ENCODE results near the gene CCDC74B. TPM values are rescaled to one million over a fixed set of nuclear protein-coding genes. Genes with fewer than 3 reads are reported as not detected.
"Not testable (repeated sequence)": the region's sequence is repeated elsewhere in the genome, so short reads cannot be mapped to it uniquely, and the experiment has no call there.

The CCDC74B gene
- 1 to 10 TPM in 2 of 7 donors, under 1 TPM in 3, not detected in 2; 0.27 to 2.5 (median 0.66) TPM for total RNA-seq
- polyA plus RNA-seq, result under 1 TPM; 0.38 to 0.61 (median 0.57) TPM
- long read RNA-seq, donor 1, partial matches to known transcripts, result 0 of 1 reads
- long read RNA-seq, donor 1, other reads (novel, unspliced or antisense), result 0 of 1 reads
- long read RNA-seq, donor 2, partial matches to known transcripts, result 0 of 1 reads
- long read RNA-seq, donor 2, other reads (novel, unspliced or antisense), result 0 of 1 reads

- H3K27ac ChIP-seq; H3K36me3 ChIP-seq; intact Hi-C loops (cut with DNase I; ENCODE audit: low total_unique reads); H3K9me3 ChIP-seq: not testable (repeated sequence)
- H3K4me1 ChIP-seq, result peaks cover 0 to 20% (median 8%) of the 10 kb centered on the region in 6 donors
- DNase-seq, result peak; percentile 87
- WGBS, 5 donors, result 12 to 34% (median 16%) methylated on average over 16 to 30 of the region's 30 CpGs
- H3K4me3 ChIP-seq, result peak within 1 kb of the TSS; percentile 7 to 63 (median 33)
- peaks cover 0 to 34% (median 0%) of the 10 kb centered on the region in 7 donors for H3K27me3 ChIP-seq (replicated peaks in 1 of 7)
Measured at GRCh38 chr2:130145006-130145414, at the start of gene CCDC74B. TSS of gene CCDC74B (minus strand) at chr2:130145112. CDS start at chr2:130144996, 116 bp downstream.

- intact Hi-C loops (cut with DNase I; ENCODE audit: low total_unique reads); H3K9me3 ChIP-seq; H3K27me3 ChIP-seq (replicated peaks in 1 of 7); H3K27ac ChIP-seq; H3K4me3 ChIP-seq; H3K4me1 ChIP-seq: not testable (repeated sequence)
- peaks cover 0 to 22% (median 7%) of the 10 kb centered on the region in 6 donors for H3K36me3 ChIP-seq
- 80 to 98% (median 89%) methylated on average over 7 to 22 of the region's 22 CpGs for WGBS, 5 donors
- DNase-seq, result peak; percentile 51
Measured at GRCh38 chr2:130193824-130194223, 48.9 kb upstream of the CCDC74B start.

- intact Hi-C loops (cut with DNase I; ENCODE audit: low total_unique reads); H3K4me3 ChIP-seq; H3K9me3 ChIP-seq; H3K27me3 ChIP-seq (replicated peaks in 1 of 7); H3K27ac ChIP-seq; H3K4me1 ChIP-seq: not testable (repeated sequence)
- WGBS, 5 donors, result 72 to 100% (median 74%) methylated on average over 1 to 3 of the region's 3 CpGs
- peaks cover 0 to 31% (median 7%) of the 10 kb centered on the region in 6 donors for H3K36me3 ChIP-seq
- peak; percentile 49 for DNase-seq
Measured at GRCh38 chr2:130192451-130192850, 47.5 kb upstream of the CCDC74B start.

GRCh38 chr2:130191319-130191718 lies 46.4 kb upstream of the CCDC74B start:
- H3K9me3 ChIP-seq; intact Hi-C loops (cut with DNase I; ENCODE audit: low total_unique reads); H3K4me3 ChIP-seq; H3K27ac ChIP-seq; H3K4me1 ChIP-seq; DNase-seq; H3K27me3 ChIP-seq (replicated peaks in 1 of 7): not testable (repeated sequence)
- peaks cover 0 to 34% (median 7%) of the 10 kb centered on the region in 6 donors for H3K36me3 ChIP-seq
- 88 to 95% (median 93%) methylated on average over 6 of the region's 6 CpGs for WGBS, 5 donors

GRCh38 chr2:130190237-130190636 lies 45.3 kb upstream of the CCDC74B start:
- intact Hi-C loops (cut with DNase I; ENCODE audit: low total_unique reads), result no loop called here
- 89 to 98% (median 92%) methylated on average over 3 to 15 of the region's 15 CpGs for WGBS, 5 donors
- TF ChIP-seq POLR2AphosphoS5 (IDR thresholded peaks at IDR 0.05) (peak in 1 of 3 donors; percentile 18), CTCF (IDR thresholded peaks at IDR 0.05 in 8 of 11, conservative IDR thresholded peaks at IDR 0.05 in 3 of 11) (no peak)

GRCh38 chr2:130188958-130189357 lies 44.0 kb upstream of the CCDC74B start:
- WGBS, 5 donors, result 73 to 89% (median 86%) methylated on average over 3 to 4 of the region's 4 CpGs
- not testable (repeated sequence) for H3K9me3 ChIP-seq; H3K4me1 ChIP-seq; H3K27me3 ChIP-seq (replicated peaks in 1 of 7); H3K4me3 ChIP-seq; H3K27ac ChIP-seq
- peak; percentile 14 for DNase-seq
- H3K36me3 ChIP-seq, result peaks cover 0 to 45% (median 7%) of the 10 kb centered on the region in 6 donors
- intact Hi-C loops (cut with DNase I; ENCODE audit: low total_unique reads), result loop anchor here (10.0 kb wide), 1 partner anchor 146 kb away; no protein-coding TSS in a partner anchor

More at GRCh38 chr2:130190237-130190636, 45.3 kb upstream of the CCDC74B start:
- H3K27ac ChIP-seq, result no peak overlapping the region
- DNase-seq, result peak; percentile 62
- no peaks in the 10 kb centered on the region for H3K4me1 ChIP-seq
- H3K4me3 ChIP-seq, result no peak overlapping the region
- H3K36me3 ChIP-seq, result peaks cover 0 to 38% (median 7%) of the 10 kb centered on the region in 6 donors
- H3K27me3 ChIP-seq (replicated peaks in 1 of 7), result no peaks in the 10 kb centered on the region
- no peaks in the 10 kb centered on the region for H3K9me3 ChIP-seq

- Histone ChIP-seq H3K4me1 (peaks cover 4 to 18% (median 11%) of the 10 kb centered on the region in 6 donors), H3K36me3 (peaks cover 0 to 50% (median 7%) of the 10 kb centered on the region in 6 donors)
- not testable (repeated sequence) for H3K27me3 ChIP-seq (replicated peaks in 1 of 7); H3K9me3 ChIP-seq; H3K4me3 ChIP-seq; H3K27ac ChIP-seq
- intact Hi-C loops (cut with DNase I; ENCODE audit: low total_unique reads), result loop anchor here (10.0 kb wide), 1 partner anchor 147 kb away; no protein-coding TSS in a partner anchor
- DNase-seq, result peak; percentile 59
- 89 to 94% (median 91%) methylated on average over 13 to 17 of the region's 17 CpGs for WGBS, 5 donors
Measured at GRCh38 chr2:130187859-130188792, 43.2 kb upstream of the CCDC74B start.
